DMS79 treated with DMSO at 0.1 percent for 48 hours (cell line): ENCODE data around the gene CAPN13.

ENCODE experiments used
- DNase-seq: peaks from one replicate; lab custom pipeline; 2025; lab: John Stamatoyannopoulos, UW

The CAPN13 gene

DNA sequence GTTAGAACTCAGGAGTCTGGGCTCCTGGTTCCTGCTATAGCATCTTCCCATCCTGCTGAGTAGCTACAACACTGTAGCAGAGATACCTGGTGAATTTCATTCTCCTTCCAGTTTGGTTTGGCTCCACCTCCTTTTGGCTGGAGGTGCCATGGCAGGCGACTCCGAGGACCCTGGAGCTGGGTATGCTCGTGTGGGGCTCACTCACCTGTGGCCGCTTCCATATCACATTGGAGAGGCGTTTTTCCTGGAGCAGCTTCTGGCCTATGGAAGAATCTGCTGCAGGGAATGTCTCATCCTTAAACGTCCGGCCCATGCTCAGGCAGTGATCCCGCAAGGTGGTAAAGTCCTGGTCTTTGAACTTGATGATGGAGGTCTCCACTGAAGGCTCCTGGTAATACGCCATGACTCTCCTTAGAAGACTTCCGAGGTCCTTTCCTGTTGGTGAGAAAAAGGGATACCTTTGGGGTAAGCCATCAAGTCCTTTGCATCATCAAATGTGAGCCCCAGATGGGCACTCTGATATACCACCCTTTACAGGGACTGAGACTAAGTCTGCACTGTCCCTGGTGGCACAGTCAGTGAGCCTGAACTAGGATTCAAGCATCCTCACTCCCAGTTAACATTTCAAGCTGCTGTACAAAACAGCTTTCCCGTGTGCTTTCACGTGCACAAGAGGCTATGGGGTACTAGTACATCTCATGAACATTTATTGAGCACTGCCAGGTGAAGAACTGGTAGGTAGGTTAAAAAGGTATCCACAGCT, 20.1 kb downstream of the CAPN13 start:
- DNase-seq = no peak

DNA sequence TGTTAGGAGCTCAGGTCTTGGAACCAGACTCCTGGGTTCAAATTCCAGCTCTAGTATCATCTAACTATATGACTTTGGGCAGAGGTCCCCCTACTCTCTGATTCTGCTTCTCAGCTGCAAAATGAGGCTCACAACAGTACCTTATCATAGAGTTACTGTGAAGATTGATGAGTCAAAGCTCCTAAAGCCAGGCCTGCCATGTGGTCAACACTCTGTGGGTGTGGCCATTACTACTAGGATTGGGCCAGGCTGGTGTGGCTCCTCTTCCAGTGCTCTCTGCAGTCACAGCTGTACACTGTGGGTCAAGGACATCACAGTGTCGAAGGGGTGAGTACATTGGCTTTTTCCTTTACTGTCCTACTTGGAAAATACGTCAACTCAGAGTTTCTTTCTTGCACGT, 22.6 kb downstream of the CAPN13 start:
- DNase-seq = no peak

DNA sequence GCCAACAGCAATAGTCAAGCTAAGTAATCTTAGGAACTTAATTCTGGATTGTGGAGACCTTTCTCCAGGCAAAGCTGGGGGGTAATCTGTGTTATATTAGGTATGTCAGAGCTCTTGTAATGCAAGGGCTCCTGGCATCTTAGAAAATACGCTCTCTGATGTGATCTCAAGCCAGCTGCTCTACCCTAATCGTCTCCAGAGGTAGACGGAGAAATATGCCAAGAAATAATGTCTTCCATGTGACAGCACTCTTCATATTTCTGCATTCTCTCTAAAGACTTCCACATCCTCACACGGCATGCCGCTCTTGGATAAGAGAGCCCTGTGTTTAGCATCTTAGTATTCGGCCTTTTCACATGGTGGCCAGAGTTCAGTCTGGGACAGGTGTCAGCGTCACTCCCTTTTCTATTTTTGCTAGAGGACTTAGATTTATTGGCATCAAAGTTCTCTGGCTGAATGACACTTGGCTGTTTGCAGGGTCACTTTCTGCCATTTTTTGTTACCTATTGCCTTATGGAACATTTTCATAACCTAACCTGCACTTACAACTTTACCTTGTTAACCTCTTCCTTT, 25.2 kb downstream of the CAPN13 start:
- DNase-seq = no peak

DNA sequence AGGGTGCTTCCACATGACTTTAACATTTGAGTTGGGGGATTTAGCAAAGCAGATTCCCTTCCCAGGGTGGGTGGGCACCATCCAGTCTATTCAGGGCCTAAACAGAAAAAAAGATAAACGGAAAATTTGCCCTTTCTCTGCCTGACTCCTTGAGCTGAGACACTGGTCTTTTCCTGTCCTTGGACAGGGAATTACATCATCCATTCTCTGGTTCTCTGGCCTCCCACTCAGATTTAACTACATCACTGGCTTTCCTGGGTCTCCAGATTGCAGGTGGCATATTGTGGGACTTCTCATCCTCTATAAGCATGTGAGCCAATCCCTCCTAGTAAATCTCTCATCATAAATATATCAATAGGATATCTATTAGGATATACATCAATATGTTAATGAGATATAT, 25.8 kb downstream of the CAPN13 start:
- DNase-seq = no peak

DNA sequence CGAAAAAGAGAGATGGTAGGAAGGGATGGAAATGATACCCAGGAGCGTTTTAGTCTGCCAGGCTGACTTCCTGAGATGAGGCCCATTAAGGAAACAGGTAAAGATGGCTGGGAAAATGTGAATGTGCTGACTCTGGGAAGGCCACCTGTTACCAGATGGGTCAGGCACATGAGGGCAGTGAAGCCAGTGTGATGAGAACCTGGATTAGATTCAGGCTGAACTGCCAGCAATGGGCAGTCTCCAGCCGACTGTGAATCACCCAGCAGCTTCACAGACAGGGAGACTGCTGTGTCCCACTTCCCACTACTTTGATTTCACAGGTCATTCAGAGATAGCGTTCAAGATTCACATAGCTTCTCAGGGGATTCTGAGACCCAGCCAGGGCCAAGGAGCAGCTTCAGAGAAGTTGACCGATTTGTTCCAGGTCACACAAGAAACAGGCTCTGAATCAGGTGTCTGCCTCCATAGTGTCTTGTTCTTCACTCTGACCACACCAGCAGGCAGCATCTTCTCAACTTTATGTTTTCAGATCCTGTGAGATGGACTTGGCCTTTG, 26.4 kb downstream of the CAPN13 start:
- no peak for DNase-seq

DNA sequence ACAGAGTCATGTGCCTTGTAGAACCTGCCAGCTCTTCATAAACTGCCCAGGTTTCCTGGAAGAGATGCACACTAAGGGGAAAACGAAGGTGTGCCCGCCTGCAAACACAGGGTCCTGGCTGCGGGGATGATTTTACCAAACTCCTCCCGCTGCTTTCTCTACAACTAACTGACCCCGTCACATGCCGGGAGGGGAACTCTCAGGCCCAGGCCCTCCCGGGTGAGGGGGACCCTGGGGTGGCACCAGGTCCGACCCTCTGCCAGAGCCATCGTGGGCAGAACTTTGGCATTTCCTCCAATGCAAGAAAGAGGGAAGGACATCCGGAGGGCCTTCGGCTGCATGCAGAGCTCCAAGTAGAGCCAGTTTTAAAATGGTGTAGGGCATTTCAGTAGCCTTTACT, 28.6 kb downstream of the CAPN13 start:
- DNase-seq = no peak

DNA sequence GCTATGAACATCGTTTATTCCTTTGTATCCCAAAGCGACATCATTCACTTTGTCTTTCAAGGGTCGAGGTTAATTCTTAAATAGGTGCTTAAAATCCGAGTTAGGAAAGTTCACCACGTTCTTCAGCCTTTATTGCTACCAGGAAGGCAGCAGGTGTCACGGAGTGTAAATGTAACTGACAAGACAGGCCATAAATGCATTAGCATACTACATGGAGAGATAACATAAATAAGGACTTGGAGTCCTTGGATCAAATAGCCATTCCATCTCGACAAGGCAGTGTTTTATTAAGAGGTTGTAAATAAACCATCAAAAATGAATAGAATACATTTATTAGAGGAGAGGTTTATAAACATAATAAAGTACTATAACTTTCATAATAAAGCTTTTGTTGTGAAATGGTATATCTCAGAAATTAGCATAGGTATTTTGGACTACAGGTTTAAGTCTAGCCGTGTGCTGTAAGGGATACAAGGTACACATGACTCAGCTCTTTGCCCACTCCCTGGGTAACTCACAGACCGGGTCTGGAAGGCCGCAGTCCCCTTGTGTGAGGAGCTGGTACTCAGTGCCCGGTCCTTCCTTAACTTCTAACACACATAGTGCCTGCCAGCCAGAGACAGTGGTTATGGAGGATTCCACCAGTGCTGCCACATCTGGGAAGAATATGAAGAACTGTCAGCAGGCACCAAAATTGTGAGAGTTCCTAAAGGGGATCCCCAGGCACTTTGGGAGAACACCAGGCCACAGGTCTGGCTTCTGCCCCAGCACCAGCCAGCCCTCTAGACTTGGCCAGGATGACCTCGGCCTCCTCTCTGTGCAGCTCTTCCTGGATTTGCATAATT, 29.4 kb downstream of the CAPN13 start:
- no peak for DNase-seq

DNA sequence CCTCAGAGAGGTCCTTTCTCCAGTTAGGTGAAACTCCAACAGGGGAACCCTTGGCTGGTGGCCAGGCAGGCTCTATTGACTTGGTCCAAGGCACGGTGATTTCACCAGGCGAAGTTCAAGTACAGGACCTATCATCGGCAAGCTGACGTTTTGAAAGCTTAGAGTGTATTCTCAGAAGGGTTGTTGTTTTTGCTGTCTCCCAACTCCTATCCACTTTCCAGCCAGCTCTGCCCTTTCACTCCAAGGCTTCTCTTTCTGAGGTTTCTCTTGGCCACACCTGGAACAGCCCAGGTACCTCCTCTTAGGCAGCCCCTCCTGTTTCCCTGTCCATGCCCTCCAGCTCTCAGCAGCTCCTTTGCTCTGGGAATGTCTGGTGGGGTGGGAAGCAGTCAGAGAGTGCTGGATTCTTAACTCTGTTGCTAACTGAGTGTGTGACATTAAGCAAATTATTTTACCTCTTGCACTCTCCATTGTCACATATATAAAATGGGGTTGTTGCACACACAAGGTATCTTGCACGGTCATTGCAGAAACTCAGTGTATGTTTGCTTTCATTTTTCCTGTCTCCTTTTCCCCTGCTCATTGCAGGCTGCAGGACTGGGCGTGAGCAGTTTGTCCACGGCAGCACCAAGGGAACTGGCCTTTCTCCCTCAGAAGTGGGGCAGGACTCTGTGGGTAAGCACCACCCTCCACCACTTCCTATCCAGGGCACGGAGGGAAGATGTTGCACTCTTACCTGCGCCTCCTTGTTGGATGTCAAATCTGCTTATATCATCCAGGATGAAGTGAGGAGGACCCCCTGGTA, 30.2 kb downstream of the CAPN13 start:
- no peak for DNase-seq

DNA sequence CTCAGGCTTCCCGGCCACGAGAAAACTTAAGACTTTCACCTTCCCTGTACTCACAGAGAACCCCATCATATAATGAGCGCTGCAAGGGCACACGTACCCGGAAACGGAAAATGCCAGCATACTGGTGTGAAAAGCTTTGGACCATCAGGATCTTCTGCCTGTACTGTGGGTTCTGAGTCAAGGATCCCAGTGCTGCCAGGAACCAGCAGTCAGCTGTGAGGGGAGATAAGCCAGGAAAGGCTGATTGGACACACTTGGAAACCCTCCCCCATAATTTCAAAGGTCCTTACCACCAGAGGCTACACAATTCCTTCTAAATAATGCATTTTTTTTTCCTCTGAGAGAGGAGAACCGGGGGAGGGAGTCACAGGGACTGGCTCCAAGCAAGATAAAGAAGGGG, 31.4 kb downstream of the CAPN13 start:
- no peak for DNase-seq

DNA sequence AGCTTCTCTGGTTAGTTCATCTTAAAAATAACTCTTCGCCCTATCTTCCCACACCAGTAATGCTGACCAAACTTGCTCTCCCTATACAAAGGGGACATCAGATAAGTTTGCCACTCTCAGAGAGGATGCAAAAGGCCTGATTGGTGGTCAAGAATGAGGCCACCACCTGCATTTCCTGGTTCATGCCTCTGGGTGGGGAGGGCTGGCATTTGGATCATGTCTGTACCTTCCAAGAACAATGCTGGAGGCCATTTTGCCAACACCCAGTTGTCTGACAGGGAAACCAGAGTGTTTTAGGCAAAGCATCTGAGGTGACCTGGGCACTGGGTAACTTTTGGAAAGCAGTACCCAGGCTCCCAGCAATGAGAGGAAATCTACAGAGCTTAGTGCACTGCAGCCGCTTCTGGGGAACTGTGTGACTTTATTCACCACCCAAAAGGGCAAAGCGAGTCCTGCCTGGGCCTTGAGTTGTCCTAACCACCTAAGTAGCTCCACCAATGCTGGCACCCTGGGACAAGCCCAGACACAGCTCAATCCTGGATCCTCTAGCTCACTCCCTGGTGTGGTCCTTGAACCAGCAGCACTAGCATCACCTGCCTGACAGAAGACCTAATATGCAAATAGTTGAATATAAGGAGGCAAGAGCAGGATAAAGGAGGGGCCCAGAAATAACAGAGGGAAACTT, 35.1 kb downstream of the CAPN13 start:
- DNase-seq = no peak

DNA sequence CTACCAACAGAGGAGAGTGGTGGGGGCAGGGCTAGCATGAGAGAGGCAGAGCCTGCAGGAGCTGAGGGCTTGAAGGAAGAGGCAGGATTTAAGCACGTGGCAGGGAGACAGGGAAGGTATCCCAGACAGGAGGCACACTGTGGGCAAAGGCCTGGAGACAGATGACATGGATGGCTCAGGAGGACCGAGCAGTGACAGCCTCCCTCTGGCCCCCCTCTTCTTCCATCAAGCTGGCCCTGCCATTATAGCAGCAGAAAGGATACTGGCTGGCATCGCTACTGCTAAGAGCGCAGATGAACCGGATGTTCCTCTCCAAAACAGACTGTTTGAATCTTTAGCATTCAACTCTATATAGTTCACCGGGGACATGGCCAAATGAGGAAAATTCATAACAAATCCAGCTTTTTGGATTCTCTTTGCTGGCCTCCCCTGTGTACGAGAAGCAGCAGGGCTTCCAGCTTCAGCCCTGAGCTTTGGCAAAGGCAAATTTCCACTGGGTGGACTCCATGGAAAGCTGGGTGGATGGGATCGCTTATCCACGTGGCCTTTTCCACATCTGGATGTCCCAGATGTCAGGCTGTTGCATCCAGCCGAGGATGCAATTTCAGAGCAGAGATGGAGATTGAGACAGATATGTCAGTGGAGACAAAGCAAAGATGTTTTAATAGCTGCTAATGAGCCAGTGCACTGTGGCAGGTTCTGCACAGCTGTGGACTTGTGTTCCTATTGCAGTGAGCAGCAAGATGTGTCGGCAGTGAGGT, 36.2 kb downstream of the CAPN13 start:
- DNase-seq = no peak

DNA sequence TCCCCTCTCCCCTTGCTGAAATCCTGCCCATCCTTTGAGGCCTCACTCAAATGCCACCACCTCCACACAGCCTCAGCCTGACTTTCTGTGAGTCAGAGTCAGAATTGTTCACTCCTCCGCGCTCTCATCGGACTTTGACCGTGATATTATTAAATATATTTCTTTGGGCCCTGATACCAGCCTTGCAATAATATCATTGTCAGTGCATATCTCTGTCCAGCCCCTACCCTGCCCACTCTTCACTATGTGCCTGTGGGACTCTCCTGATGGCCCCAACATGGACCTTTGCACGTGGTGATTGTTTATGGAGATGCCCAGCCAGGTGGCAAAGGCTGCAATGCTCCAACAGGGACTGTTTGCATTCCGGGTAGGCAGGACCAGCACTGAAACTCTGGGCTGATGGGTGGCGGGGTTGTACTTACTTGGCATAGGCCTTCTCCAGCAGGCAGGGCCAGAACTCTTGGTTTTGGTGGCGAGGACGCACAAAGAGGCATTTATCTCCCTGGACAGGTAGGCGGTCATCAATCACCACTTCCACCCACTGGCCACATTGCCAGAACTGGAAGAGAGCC, 37.3 kb downstream of the CAPN13 start:
- DNase-seq = no peak

DNA sequence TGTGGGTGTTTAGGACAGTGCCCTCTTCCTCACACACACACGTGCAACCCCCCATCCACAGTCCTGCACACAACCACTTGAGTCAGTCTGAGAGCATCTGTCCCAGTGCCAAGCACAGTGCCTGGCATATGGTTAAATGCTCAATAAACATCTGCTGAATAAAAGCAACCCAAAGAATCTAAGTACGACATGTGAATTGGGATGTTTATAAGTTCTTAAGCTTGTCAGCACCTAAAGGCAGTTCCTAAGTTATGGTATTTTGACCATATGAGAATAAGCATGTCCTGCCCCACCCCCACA, 37.8 kb downstream of the CAPN13 start:
- no peak for DNase-seq

DNA sequence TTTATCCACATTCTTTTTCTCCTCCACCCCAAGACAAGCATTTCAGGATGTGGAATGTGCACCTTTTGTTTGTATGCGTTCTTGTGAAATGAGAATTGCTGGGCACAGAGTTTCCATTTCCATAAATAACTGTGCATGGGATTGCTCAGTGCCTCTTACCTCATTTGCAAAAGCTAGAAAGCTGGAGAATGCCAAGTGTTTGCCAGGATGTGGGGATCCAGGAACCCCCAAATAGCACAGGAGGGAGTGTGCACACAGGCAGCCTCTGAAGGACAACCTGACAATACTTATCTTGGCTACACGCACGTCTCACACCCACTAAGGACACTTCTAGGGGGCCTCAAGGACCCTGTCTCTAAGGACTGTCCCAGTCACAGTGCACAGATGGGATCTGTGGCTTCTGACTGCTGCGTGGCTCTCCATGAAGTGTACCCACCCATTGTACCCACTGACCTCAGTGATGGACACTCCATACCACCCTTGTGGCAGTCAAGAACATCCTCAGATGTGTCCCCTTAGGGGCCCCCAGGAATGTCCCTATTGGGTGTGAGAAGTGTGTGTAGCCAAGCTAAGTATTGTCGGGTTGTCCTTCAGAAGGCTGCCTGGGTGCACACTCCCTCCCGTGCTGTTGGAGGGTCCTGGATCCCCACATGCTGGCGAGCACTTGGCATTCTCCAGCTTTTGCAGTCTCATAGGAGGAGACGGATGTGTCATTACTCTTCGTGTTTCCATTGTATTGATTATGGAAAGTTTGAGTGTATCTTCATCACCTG, 38.4 kb downstream of the CAPN13 start:
- no peak for DNase-seq

DNA sequence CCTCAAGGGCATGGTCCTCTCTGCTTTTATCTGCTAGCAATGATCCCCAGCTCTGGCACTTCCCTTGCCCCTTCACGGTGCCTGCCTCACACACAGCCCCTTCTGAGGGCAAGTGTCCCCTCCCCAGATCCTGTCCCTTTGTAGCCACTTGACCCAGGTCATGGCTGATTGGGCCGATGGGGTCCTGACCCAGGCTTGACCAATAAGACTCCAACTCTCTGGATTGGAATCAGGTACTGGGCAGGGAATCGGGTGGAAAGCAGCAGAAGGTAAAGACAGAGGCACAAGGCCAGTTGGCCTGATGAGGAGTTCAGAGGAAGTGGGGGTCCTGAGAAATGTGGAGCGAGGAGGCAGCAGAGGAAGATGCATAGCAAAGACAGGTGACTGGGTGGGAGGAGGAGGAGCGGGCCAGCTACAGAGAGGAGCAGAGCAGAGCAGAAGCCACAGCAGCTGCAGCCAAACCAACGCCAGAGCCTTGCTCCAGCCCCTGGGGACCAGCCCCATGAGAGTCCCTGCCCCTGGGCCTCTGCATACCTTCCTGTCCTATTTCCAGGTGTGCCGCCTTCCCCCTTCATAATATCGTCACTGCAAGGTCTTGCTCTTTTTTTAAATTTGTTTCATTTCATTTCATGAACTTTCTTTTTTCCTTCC, 39.1 kb downstream of the CAPN13 start:
- no peak for DNase-seq

DNA sequence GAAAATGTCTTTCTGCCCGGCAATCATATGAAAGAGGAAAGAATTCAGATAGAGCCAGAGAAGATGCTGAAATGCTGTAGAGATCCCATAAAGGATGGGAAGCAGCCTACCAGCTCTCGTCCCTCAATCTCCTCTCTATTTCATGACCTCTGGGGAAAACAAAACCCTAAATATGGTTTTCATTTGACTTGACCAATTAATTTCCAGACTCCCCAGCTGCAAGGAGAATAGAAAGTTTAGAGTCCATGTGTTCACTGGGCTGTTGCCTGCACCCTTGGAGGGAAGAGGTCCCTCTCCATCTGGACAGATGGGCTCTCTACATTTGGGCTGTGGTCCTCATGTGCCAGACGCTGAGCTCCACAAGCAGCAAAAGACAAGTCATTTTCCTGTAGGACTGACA, 40.6 kb downstream of the CAPN13 start:
- DNase-seq = no peak

DNA sequence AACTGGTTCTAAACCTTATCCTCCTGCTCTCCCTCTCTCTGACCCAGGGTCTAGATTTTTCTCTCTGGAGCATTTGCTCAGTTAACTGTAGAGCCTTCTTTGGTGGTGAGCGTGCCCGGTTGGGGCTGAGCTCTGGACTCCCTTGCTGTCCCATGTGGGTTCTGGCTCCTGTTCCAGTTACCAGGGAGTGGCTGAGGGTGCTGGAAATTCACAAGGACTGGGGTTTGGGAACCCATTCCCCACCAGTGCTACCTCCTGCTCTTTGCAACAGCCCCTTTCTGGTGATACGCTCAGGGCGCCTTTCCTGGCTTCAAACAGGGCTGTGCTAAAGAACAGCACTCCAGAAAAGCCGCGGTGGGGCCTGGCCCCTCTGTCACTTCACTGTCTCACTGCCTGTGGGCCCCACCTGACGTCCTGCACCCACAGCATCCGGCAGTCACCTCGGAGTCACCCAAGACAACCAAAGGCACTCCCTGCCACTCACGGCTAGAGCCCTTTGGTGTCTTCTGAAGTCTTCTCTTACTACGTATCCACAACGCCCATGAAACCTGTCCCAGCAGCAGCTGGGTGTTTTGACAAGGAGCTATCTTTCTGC, 41.3 kb downstream of the CAPN13 start:
- DNase-seq = no peak

DNA sequence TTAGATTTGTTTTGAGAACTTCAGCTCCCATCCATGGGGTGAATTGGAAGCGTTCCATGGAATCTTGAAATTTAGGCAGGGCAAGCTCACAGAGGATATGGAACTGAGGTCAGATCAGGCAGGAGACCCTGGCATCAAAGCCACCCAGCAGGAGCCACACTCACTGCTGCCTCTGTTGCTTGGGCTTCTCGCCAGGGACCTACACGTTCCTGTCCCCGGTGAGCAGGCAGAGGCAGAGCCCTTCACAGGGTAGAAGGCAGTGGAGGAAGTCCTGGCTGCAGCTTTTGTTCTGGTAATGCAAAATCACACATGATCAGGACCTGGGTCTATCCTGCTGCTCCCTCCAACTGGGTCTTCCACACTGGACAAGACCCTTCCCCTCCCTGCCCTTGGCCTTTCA, 42.1 kb downstream of the CAPN13 start:
- no peak for DNase-seq
